ENCODE data around the gene RAPGEF6. TPM values are rescaled to one million over a fixed set of nuclear protein-coding genes. Genes with fewer than 3 reads are reported as not detected.
"Not testable (repeated sequence)": the region's sequence is repeated elsewhere in the genome, so short reads cannot be mapped to it uniquely, and the experiment has no call there.

Gene RAPGEF6, protein sequence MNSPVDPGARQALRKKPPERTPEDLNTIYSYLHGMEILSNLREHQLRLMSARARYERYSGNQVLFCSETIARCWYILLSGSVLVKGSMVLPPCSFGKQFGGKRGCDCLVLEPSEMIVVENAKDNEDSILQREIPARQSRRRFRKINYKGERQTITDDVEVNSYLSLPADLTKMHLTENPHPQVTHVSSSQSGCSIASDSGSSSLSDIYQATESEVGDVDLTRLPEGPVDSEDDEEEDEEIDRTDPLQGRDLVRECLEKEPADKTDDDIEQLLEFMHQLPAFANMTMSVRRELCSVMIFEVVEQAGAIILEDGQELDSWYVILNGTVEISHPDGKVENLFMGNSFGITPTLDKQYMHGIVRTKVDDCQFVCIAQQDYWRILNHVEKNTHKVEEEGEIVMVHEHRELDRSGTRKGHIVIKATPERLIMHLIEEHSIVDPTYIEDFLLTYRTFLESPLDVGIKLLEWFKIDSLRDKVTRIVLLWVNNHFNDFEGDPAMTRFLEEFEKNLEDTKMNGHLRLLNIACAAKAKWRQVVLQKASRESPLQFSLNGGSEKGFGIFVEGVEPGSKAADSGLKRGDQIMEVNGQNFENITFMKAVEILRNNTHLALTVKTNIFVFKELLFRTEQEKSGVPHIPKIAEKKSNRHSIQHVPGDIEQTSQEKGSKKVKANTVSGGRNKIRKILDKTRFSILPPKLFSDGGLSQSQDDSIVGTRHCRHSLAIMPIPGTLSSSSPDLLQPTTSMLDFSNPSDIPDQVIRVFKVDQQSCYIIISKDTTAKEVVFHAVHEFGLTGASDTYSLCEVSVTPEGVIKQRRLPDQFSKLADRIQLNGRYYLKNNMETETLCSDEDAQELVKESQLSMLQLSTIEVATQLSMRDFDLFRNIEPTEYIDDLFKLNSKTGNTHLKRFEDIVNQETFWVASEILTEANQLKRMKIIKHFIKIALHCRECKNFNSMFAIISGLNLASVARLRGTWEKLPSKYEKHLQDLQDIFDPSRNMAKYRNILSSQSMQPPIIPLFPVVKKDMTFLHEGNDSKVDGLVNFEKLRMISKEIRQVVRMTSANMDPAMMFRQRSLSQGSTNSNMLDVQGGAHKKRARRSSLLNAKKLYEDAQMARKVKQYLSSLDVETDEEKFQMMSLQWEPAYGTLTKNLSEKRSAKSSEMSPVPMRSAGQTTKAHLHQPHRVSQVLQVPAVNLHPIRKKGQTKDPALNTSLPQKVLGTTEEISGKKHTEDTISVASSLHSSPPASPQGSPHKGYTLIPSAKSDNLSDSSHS (N-terminal part only)
- 20.8 and 21.1 TPM in 2 replicates for total RNA-seq (2014; rRNA removed; shearing (Covaris generic))

DNA sequence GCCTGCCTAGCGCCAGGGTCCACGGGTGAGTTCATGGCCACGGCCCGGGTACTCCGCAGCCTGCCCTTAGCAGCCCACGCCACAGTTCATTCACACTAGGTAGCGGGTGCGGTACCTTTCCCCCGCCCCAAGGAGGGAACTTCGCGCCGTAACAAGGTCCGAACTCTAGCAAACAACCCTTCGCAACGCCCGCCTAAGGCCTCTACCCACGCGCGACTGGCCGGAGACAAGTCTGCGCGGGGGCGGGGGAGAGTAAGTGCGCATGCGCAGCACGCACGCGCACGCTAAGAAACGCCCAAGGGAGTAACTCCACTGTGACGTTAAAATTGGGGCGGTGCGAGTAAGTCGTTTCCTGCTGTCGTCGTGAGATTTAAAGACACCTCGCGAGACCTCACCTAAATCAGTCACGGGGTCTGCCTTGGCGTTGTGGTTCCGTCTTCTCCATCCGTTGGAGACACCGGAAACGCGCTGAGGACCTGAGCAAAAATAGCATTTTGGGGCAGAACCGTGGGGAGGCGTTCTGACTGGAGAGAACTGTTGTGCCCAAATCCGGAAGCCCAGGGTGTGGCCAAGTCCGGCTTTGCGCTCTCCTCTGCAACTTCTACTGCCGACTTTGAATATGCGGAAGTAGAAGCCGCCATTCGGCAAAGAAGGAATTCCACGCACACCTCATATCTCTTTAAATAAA, at the start of gene RAPGEF6:
Gene RAPGEF6 (minus strand): TSS at position 234 of the 688 bp plus-strand sequence. CDS start 199 bp downstream, at position 35.
- peak; percentile 99 to 100 for DNase-seq (ENCODE audit: low read depth in 1 of 2, low spot score in 2 of 2)
- Histone ChIP-seq H3K4me1 (replicated peaks) (peaks cover 23% of the 10 kb centered on the region), H3K4me3 (peak within 1 kb of the TSS; percentile 68), H3K27me3 (replicated peaks) (no peaks in the 10 kb centered on the region), H3K27ac (peak within 1 kb of the TSS; percentile 97), H3K36me3 (peaks cover 7% of the 10 kb centered on the region; the same call in 1 of the 2 replicates), H3K9me3 (replicated peaks) (no peaks in the 10 kb centered on the region)

DNA sequence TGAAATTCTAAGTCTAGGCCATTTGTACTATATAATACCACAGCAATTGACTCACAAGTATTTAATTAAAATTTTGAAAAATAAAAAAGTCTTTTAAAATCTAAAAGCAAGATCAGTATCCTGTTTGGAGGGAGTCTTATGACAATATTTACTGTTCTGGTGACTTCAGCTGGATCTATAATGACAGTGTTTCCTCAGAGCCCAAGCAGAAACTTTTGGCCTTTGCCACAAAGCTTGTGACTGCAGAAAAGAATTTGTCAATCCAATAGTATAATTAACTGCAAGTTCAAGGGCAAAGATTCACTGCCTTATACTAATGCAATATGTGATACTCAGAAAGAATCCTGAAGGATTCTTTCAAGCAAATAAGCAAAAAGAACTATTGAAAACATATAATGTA, 49.6 kb upstream of the RAPGEF6 start:
- DNase-seq (ENCODE audit: low read depth in 1 of 2, low spot score in 2 of 2): no peak

DNA sequence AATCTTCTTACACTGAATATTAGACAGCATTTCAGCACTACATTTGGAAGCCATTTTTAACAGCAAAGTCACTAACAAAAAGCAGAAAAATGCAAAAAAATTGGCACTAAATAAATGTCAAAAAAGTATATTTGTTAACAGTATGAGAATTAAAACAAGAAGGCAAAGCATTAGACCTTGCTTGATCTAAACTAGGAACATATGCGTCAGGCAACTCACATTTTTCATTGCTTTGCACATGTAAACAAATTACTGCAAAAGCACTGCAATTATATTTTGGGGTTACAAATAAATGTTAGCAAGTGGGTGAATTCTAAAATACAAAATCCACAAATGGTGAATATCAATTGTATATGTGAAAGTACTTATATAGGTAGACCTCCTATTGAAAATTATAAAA, 49.0 kb upstream of the RAPGEF6 start:
- Histone ChIP-seq H3K36me3 (peaks cover 27% of the 10 kb centered on the region), H3K9me3 (replicated peaks) (no peaks in the 10 kb centered on the region), H3K4me3 (no peak overlapping the region), H3K4me1 (replicated peaks) (no peaks in the 10 kb centered on the region), H3K27ac (no peak overlapping the region), H3K27me3 (replicated peaks) (no peaks in the 10 kb centered on the region)
- DNase-seq (ENCODE audit: low read depth in 1 of 2, low spot score in 2 of 2): no peak

More for the DNA sequence above, 49.6 kb upstream of the RAPGEF6 start:
- Histone ChIP-seq H3K27me3 (replicated peaks) (no peaks in the 10 kb centered on the region), H3K4me3 (no peak overlapping the region), H3K27ac (no peak overlapping the region), H3K9me3 (replicated peaks) (no peaks in the 10 kb centered on the region), H3K36me3 (peaks cover 22% of the 10 kb centered on the region), H3K4me1 (replicated peaks) (no peaks in the 10 kb centered on the region)

DNA sequence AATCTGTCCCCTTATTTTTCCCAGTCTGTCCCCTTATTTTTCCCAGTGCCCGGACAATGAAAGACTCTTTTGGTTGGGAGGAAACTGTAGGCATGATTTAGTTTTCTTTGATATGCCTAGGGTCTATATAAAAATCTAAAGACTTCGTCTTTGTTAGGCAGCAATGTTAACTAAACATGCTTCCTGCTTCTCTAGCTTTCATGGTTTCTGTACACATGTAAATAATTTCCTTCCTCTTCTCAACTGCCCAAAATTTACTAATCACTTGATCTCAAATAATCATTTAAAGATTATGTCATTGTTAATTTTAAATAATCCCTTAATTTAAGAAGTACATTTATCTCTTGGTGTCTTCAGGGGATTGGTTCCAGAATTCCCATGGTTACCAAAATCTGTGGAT, 47.8 kb upstream of the RAPGEF6 start:
- Histone ChIP-seq H3K4me1 (replicated peaks) (no peaks in the 10 kb centered on the region), H3K27ac (no peak overlapping the region), H3K9me3 (replicated peaks) (no peaks in the 10 kb centered on the region), H3K4me3 (no peak overlapping the region), H3K36me3 (peaks cover 34% of the 10 kb centered on the region), H3K27me3 (replicated peaks) (no peaks in the 10 kb centered on the region)
- DNase-seq (ENCODE audit: low read depth in 1 of 2, low spot score in 2 of 2): no peak

DNA sequence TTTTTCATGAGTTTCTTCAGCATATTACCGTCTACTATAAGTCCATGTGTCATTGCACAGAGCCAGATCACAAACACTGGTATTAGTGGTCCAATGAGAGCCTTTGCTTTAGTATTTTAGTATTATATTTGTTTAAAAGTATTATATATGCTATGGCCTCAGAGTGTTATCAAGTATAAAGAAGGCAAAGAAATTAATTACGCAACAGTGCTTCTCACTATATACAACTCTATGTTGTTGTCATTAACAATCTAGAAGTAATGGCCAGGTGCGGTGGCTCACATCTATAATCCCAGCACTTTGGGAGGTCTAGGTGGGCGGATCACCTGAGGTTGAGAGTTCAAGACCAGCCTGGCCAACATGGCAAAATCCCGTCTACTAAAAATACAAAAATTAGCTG, 47.1 kb upstream of the RAPGEF6 start:
- no peak overlapping the region for H3K4me3 ChIP-seq
- peaks cover 34% of the 10 kb centered on the region for H3K36me3 ChIP-seq
- no peaks in the 10 kb centered on the region for H3K9me3 ChIP-seq (replicated peaks)
- no peak overlapping the region for H3K27ac ChIP-seq
- no peaks in the 10 kb centered on the region for H3K27me3 ChIP-seq (replicated peaks)
- DNase-seq (ENCODE audit: low read depth in 1 of 2, low spot score in 2 of 2): no peak
- H3K4me1 ChIP-seq (replicated peaks): no peaks in the 10 kb centered on the region

DNA sequence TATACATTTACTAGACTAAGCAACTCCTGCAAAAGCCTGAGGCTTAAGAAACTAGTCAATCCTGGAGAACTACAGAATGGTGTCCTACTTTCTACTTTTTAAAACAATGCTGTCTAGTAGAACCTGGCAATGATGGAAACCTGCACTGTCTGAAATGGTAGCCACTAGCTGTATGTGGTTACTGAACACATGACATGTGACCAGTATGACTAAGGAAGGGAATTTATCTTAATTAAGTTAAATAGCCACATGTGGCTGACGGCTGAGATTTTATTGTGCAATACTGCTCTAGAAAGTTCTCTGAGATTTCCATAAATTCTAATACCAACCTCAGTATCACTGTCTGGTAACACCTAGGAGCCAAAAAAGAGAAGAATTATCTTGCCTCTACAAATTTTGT, 44.9 kb upstream of the RAPGEF6 start:
- H3K27me3 ChIP-seq (replicated peaks): no peaks in the 10 kb centered on the region
- H3K27ac ChIP-seq: no peak overlapping the region
- H3K9me3 ChIP-seq (replicated peaks): no peaks in the 10 kb centered on the region
- no peak overlapping the region for H3K4me3 ChIP-seq
- H3K4me1 ChIP-seq (replicated peaks): no peaks in the 10 kb centered on the region
- no peak for DNase-seq (ENCODE audit: low read depth in 1 of 2, low spot score in 2 of 2)
- H3K36me3 ChIP-seq: peaks cover 56% of the 10 kb centered on the region

DNA sequence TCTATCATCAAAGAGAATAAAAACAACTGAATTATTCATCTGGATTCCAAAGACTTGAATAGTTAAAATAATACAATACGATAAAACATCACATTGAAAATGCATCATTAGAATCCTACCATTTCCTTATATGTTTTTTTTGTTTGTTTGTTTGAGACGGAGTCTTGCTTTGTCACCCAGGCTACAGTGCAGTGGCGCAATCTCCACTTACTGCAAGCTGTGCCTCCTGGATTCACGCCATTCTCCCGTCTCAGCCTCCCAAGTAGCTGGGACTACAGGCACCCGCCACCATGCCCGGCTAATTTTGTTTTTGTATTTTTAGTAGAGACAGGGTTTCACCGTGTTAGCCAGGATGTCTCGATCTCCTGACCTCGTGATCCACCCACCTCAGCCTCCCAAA, 43.2 kb upstream of the RAPGEF6 start:
- not testable (repeated sequence) for H3K27ac ChIP-seq; H3K4me3 ChIP-seq; H3K4me1 ChIP-seq (replicated peaks); DNase-seq (ENCODE audit: low read depth in 1 of 2, low spot score in 2 of 2); H3K9me3 ChIP-seq (replicated peaks); H3K27me3 ChIP-seq (replicated peaks)
- H3K36me3 ChIP-seq: peaks cover 71% of the 10 kb centered on the region

DNA sequence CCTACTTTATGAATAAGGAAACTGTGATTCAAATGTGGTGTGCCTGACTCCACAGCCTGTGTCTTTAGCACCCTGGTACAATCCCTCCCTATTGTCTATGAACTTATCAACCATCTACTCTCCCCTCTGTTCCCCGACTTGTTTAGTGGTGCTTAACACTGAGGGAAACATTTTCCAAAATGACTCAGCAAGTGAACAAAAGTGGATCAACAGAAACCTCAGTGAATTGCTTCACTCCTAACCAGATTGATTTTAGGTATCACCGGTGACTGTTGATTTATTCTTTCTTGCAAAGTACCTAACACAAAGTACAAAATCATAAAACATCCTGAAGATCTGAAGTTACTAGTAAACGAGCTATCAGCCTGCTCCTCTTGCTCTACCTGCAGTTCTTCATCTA, 42.1 kb upstream of the RAPGEF6 start:
- H3K4me1 ChIP-seq (replicated peaks): no peaks in the 10 kb centered on the region; the same call in 1 of the 2 replicates
- no peaks in the 10 kb centered on the region for H3K27me3 ChIP-seq (replicated peaks)
- H3K27ac ChIP-seq: no peak overlapping the region
- peaks cover 80% of the 10 kb centered on the region for H3K36me3 ChIP-seq
- H3K9me3 ChIP-seq (replicated peaks): no peaks in the 10 kb centered on the region
- DNase-seq (ENCODE audit: low read depth in 1 of 2, low spot score in 2 of 2): no peak
- no peak overlapping the region for H3K4me3 ChIP-seq

DNA sequence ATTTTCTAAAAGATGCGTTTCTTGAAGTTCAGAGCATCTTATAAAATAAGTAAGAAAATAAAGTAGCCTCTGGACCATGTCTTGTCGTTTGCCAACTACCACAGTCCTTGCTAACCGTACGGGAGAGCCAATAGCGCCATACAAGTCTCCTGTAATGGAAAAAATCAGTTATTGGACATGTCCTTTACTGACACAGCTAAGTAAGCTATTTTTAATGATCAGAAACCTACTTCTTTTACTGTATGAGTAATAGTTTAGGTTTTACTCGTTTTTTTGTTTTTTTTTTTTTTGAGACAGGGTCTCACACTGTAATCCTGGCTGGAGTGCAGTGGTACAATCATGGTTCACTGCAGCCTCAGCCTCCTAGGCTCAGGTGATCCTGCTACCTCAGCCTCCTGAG, 37.7 kb upstream of the RAPGEF6 start:
- Histone ChIP-seq H3K27ac (no peak overlapping the region), H3K4me1 (replicated peaks) (no peaks in the 10 kb centered on the region; the same call in 1 of the 2 replicates), H3K4me3 (no peak overlapping the region), H3K27me3 (replicated peaks) (no peaks in the 10 kb centered on the region), H3K9me3 (replicated peaks) (no peaks in the 10 kb centered on the region), H3K36me3 (peaks cover 87% of the 10 kb centered on the region)
- no peak for DNase-seq (ENCODE audit: low read depth in 1 of 2, low spot score in 2 of 2)

DNA sequence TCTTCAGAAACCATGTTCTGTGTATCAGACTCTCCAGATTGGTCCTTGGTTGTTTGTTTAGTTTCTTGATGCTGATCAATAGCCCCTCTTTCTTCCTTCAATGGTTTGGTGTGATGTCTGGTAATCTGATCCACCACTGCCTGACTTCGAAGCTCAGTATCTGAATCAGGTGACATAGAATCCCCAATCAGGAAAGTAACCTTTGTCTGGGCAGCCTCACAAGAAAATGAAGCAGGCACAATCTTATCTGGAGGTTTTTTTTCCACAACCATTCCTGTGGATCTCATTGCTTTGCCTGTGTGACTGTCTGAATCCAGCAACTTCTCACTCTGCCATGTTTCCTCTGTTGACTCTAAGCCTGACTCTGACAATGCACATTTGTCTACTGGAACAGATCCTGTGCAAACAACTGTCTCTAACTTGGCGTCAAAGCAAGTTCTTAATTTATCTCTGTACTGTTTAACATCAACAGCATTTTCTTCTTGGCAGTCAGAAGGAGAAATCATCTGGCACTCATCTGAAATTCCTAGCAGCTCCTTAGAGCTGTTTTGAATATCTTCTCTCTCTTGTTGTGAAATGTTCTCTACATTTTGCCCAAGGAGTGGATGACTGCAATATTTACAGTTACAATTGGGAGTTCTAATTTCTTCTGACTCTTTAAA, 37.1 kb upstream of the RAPGEF6 start:
- Histone ChIP-seq H3K4me3 (no peak overlapping the region), H3K4me1 (replicated peaks) (no peaks in the 10 kb centered on the region; the same call in 1 of the 2 replicates), H3K9me3 (replicated peaks) (no peaks in the 10 kb centered on the region), H3K27me3 (replicated peaks) (no peaks in the 10 kb centered on the region), H3K27ac (no peak overlapping the region), H3K36me3 (peaks cover 84% of the 10 kb centered on the region)
- DNase-seq (ENCODE audit: low read depth in 1 of 2, low spot score in 2 of 2): no peak

DNA sequence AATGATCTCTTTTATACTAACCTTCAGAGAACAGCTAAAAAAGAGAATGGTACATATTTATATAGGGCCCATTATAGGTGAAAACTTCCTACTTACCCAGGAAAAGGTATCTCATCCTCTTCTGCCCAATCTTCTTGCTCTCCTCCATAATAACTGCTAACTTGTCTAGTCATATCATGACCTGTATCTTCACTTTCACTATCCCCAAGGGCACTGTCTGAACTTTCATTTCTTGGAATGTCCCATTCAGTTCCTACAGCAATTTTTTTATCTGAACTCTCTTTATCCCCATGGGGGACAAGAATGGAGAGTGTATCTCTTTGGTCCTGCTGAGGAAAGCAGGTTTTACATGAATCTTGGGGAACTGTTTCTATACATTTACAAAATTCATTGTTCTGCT, 36.4 kb upstream of the RAPGEF6 start:
- Histone ChIP-seq H3K27ac (no peak overlapping the region), H3K4me1 (replicated peaks) (no peaks in the 10 kb centered on the region; the same call in 1 of the 2 replicates)
- no peak for DNase-seq (ENCODE audit: low read depth in 1 of 2, low spot score in 2 of 2)

DNA sequence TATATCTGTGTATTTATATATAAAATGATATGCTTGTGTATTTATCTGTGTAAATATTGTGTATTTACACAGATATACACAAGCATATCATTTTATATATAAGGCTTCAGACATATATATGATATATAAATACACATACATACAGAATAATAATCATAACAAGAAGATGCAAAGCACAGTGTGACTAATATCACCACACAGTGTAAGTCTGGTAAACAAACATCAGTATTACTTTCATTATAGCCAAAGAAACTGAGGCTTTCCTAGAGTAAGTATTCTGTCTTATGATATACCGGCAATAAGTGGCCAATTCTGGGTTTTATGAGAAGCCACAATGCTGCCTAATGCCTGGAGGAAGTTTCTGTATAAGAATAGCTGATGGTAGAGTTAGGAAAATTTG, 29.9 kb upstream of the RAPGEF6 start:
- Histone ChIP-seq H3K36me3 (peaks cover 64% of the 10 kb centered on the region), H3K4me1 (replicated peaks) (no peaks in the 10 kb centered on the region), H3K27ac (no peak overlapping the region), H3K4me3 (no peak overlapping the region), H3K9me3 (replicated peaks) (peaks cover 8% of the 10 kb centered on the region; the same call in 1 of the 2 replicates), H3K27me3 (replicated peaks) (no peaks in the 10 kb centered on the region)
- no peak for DNase-seq (ENCODE audit: low read depth in 1 of 2, low spot score in 2 of 2)

More for the DNA sequence above, 36.4 kb upstream of the RAPGEF6 start:
- Histone ChIP-seq H3K4me3 (no peak overlapping the region), H3K36me3 (peaks cover 82% of the 10 kb centered on the region), H3K27me3 (replicated peaks) (no peaks in the 10 kb centered on the region), H3K9me3 (replicated peaks) (no peaks in the 10 kb centered on the region)

All from SJSA1 (cell line).